HepG2 (cell line): Measurements from ENCODE around the gene RB1. TPM values are rescaled to one million over a fixed set of nuclear protein-coding genes. Genes with fewer than 3 reads are reported as not detected.

Experiments used
- DMAP1 ChIP-seq: IDR thresholded peaks from 2 replicates; pipeline ENCODE4 v1.6.1; 2016
- FOXA3 ChIP-seq: IDR thresholded peaks from 2 replicates; pipeline ENCODE4 v1.6.1; 2016; ENCODE audit warnings: missing genetic modification reagents, missing compliant biosample characterization
- SCMH1 ChIP-seq: sonication (generic); formaldehyde crosslinking; IDR thresholded peaks from 2 replicates; pipeline ENCODE4 v1.9.0; 2021; ENCODE audit warnings: missing genetic modification reagents, mild to moderate bottlenecking, borderline replicate concordance
- SMAD1 ChIP-seq: sonication (generic); formaldehyde crosslinking; IDR thresholded peaks from 2 replicates; pipeline ENCODE4 v1.4.0; 2020; ENCODE audit warnings: missing genetic modification reagents, low read depth, mild to moderate bottlenecking, borderline replicate concordance
- ZFP36L1 ChIP-seq: sonication (generic); formaldehyde crosslinking; IDR thresholded peaks from 2 replicates; pipeline ENCODE4 v1.8.0; 2022; ENCODE audit warnings: mild to moderate bottlenecking, missing genetic modification reagents, moderate library complexity
- ZNF101 ChIP-seq: sonication (generic); formaldehyde crosslinking; IDR thresholded peaks from 2 replicates; pipeline ENCODE4 v1.4.0; 2020; ENCODE audit warnings: mild to moderate bottlenecking, low read depth, missing genetic modification reagents, borderline replicate concordance
- ZNF121 ChIP-seq: sonication (generic); formaldehyde crosslinking; IDR thresholded peaks from 2 replicates; pipeline ENCODE4 v1.5.0; 2020; ENCODE audit warnings: mild to moderate bottlenecking, missing genetic modification reagents
- ZNF713 ChIP-seq: sonication (generic); formaldehyde crosslinking; IDR thresholded peaks from 2 replicates; pipeline ENCODE4 v1.4.0; 2020; ENCODE audit warnings: mild to moderate bottlenecking, missing genetic modification reagents
- ZNF83 ChIP-seq: sonication (generic); formaldehyde crosslinking; IDR thresholded peaks from 2 replicates; pipeline ENCODE4 v1.4.0; 2020; ENCODE audit warnings: missing genetic modification reagents, mild to moderate bottlenecking, borderline replicate concordance
- ZNF841 ChIP-seq: sonication (generic); formaldehyde crosslinking; IDR thresholded peaks from 2 replicates; pipeline ENCODE4 v1.8.1; 2023; ENCODE audit warnings: missing genetic modification reagents, borderline replicate concordance
- ZNF879 ChIP-seq: sonication (generic); formaldehyde crosslinking; IDR thresholded peaks from 2 replicates; pipeline ENCODE4 v1.8.1; 2023; ENCODE audit warnings: missing genetic modification reagents
- polyA plus RNA-seq, 8 experiments: library from polyadenylated mRNA; depleted of rRNA in 3 of 8; stranded (reverse) in 7 of 8; unstranded in 1 of 8; fragments of >200 nt; fragmentation: Illumina TruSeq in 4 of 8; extraction: Trizol in 4 of 8; gene quantifications; 2 replicates each; pipeline versions ENCODE4 v1.2.1 to v1.2.3, GENCODE V29; 2011 to 2016; ENCODE audit warnings: low read depth in 4 of 8, missing spikeins in 1 of 8, mixed read lengths in 1 of 8; ENCODE audit not compliant: insufficient read depth in 1 of 8
- total RNA-seq, 5 experiments: library from RNA; depleted of rRNA; stranded (reverse); fragments of >200 nt; fragmentation: Illumina TruSeq; extraction: Trizol; gene quantifications; 2 replicates each; pipeline ENCODE4 v1.2.3, GENCODE V29; 2016; ENCODE audit warnings: low read depth in 1 of 5
- TF ChIP-seq, protein P1 (sequence below): sonication (generic); formaldehyde crosslinking; IDR thresholded peaks from 2 replicates; pipeline ENCODE4 v1.4.0; 2020; ENCODE audit warnings: mild to moderate bottlenecking, missing genetic modification reagents
- TF ChIP-seq, protein P2 (sequence below): sonication (generic); formaldehyde crosslinking; IDR thresholded peaks from 2 replicates; pipeline ENCODE4 v1.5.1; 2020; ENCODE audit warnings: missing genetic modification reagents, mild to moderate bottlenecking, borderline replicate concordance
- TF ChIP-seq, protein P3 (sequence below): IDR thresholded peaks from 2 replicates; pipeline ENCODE4 v1.6.1; 2016; ENCODE audit warnings: mild to moderate bottlenecking
- TF ChIP-seq, protein P4 (sequence below): sonication (generic); formaldehyde crosslinking; IDR thresholded peaks from 2 replicates; pipeline ENCODE4 v1.8.1; 2023; ENCODE audit warnings: missing genetic modification reagents, mild to moderate bottlenecking, borderline replicate concordance

RB1 gene
- total and polyA plus RNA-seq, 2 of the 13 experiments (the other 11 are each of a cell fraction or from before 2014, with no cell fraction given), result 15.6 to 23.7 TPM

DNA sequence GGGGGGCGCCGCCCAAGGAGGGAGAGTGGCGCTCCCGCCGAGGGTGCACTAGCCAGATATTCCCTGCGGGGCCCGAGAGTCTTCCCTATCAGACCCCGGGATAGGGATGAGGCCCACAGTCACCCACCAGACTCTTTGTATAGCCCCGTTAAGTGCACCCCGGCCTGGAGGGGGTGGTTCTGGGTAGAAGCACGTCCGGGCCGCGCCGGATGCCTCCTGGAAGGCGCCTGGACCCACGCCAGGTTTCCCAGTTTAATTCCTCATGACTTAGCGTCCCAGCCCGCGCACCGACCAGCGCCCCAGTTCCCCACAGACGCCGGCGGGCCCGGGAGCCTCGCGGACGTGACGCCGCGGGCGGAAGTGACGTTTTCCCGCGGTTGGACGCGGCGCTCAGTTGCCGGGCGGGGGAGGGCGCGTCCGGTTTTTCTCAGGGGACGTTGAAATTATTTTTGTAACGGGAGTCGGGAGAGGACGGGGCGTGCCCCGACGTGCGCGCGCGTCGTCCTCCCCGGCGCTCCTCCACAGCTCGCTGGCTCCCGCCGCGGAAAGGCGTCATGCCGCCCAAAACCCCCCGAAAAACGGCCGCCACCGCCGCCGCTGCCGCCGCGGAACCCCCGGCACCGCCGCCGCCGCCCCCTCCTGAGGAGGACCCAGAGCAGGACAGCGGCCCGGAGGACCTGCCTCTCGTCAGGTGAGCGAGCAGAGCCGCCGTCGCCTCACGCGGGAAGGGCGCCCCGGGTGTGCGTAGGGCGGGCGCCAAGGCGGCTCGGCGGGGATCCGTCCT lies at the start of gene RB1 (continued):
- TF ChIP-seq, protein P1, sequence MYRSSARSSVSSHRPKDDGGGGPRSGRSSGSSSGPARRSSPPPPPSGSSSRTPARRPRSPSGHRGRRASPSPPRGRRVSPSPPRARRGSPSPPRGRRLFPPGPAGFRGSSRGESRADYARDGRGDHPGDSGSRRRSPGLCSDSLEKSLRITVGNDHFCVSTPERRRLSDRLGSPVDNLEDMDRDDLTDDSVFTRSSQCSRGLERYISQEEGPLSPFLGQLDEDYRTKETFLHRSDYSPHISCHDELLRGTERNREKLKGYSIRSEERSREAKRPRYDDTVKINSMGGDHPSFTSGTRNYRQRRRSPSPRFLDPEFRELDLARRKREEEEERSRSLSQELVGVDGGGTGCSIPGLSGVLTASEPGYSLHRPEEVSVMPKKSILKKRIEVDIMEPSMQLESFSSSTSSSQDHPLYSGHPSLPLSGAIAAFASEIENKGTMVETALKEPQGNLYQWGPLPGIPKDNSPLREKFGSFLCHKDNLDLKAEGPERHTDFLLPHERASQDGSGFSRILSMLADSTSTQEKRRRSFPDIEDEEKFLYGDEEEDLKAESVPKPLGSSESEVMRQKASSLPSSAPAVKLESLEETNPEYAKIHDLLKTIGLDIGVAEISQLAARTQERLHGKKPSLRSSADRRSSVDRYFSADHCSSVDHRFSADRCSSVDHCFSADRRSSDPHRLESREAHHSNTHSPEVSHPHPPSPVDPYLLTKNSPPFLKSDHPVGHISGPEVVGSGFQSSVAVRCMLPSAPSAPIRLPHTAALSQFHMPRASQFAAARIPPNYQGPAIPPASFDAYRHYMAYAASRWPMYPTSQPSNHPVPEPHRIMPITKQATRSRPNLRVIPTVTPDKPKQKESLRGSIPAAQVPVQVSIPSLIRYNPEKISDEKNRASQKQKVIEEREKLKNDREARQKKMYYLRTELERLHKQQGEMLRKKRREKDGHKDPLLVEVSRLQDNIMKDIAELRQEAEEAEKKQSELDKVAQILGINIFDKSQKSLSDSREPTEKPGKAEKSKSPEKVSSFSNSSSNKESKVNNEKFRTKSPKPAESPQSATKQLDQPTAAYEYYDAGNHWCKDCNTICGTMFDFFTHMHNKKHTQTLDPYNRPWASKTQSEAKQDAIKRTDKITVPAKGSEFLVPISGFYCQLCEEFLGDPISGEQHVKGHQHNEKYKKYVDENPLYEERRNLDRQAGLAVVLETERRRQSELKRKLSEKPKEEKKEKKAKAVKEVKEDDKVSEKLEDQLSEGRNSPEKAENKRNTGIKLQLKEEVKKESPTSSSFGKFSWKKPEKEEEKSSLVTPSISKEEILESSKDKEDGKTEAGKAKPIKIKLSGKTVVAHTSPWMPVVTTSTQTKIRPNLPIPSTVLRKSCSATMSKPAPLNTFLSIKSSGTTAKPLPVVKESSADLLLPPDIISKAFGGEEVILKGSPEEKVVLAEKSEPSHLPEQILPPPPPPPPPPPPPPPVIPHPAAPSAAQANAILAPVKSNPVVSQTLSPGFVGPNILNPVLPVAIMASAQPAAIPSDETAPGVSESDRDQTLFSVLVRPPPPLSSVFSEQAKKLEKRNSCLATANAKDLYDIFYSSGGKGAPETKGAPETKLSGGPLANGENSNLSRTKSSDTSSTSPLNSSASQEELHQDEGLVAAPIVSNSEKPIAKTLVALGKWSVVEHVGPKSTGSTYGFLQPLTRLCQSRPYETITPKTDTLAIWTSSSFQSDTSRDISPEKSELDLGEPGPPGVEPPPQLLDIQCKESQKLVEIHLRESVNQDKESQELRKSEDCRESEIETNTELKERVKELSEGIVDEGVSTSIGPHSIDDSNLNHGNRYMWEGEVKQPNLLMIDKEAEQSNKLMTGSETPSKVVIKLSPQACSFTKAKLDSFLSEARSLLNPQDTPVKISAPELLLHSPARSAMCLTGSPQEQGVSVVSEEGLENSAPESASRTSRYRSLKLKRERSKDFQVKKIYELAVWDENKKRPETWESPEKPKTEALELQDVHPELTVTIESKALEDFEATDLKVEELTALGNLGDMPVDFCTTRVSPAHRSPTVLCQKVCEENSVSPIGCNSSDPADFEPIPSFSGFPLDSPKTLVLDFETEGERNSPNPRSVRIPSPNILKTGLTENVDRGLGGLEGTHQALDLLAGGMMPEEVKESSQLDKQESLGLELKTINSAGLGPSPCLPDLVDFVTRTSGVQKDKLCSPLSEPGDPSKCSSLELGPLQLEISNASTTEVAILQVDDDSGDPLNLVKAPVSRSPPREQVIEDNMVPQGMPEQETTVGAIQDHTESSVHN (CRISPR knock-in tag), result no peak
- TF ChIP-seq SCMH1 (no peak), ZNF121 (CRISPR knock-in tag) (no peak), DMAP1 (CRISPR knock-in tag) (peak; percentile 58; the same call in 1 of the 2 replicates), SMAD1 (CRISPR knock-in tag) (no peak), ZNF713 (0 out of 2 replicates have a peak, but pooled peaks have one; percentile 24), ZNF841 (no peak), ZNF101 (CRISPR knock-in tag) (no peak), ZFP36L1 (CRISPR knock-in tag) (peak; percentile 69; the same call in 1 of the 2 replicates), FOXA3 (CRISPR knock-in tag) (0 out of 2 replicates have a peak, but pooled peaks have one; percentile 29), ZNF83 (CRISPR knock-in tag) (no peak; the same call in 1 of the 2 replicates), ZNF879 (CRISPR knock-in tag) (no peak)
- TF ChIP-seq, protein P2, sequence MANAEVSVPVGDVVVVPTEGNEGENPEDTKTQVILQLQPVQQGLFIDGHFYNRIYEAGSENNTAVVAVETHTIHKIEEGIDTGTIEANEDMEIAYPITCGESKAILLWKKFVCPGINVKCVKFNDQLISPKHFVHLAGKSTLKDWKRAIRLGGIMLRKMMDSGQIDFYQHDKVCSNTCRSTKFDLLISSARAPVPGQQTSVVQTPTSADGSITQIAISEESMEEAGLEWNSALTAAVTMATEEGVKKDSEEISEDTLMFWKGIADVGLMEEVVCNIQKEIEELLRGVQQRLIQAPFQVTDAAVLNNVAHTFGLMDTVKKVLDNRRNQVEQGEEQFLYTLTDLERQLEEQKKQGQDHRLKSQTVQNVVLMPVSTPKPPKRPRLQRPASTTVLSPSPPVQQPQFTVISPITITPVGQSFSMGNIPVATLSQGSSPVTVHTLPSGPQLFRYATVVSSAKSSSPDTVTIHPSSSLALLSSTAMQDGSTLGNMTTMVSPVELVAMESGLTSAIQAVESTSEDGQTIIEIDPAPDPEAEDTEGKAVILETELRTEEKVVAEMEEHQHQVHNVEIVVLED (CRISPR knock-in tag), result peak; percentile 89
- TF ChIP-seq, protein P3, sequence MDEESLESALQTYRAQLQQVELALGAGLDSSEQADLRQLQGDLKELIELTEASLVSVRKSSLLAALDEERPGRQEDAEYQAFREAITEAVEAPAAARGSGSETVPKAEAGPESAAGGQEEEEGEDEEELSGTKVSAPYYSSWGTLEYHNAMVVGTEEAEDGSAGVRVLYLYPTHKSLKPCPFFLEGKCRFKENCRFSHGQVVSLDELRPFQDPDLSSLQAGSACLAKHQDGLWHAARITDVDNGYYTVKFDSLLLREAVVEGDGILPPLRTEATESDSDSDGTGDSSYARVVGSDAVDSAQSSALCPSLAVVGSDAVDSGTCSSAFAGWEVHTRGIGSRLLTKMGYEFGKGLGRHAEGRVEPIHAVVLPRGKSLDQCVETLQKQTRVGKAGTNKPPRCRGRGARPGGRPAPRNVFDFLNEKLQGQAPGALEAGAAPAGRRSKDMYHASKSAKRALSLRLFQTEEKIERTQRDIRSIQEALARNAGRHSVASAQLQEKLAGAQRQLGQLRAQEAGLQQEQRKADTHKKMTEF (CRISPR knock-in tag), result peak; percentile 87
- TF ChIP-seq, protein P4, sequence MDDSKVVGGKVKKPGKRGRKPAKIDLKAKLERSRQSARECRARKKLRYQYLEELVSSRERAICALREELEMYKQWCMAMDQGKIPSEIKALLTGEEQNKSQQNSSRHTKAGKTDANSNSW, result no peak; the same call in 1 of the 2 replicates
